Measurements from ENCODE around the gene SYVN1.
"Not testable (repeated sequence)": the region's sequence is repeated elsewhere in the genome, so short reads cannot be mapped to it uniquely, and the experiment has no call there.

Gene SYVN1

GRCh38 chr11:65150509-65151299 is 16.4 kb upstream of the SYVN1 start:
- Histone ChIP-seq H3K4me3 (ENCODE audit: low read length) (no peak overlapping the region), H3K4me1 (ENCODE audit: low read length) (peaks cover 29% of the 10 kb centered on the region), H2AFZ (ENCODE audit: low read depth, low read length) (peak overlapping the region; percentile 23; the same call in 1 of the 2 replicates), H4K20me1 (ENCODE audit: insufficient read depth, low read length) (no peaks in the 10 kb centered on the region), H3K9ac (ENCODE audit: low read length) (no peak overlapping the region), H3K27ac (ENCODE audit: low read length) (no peak overlapping the region), H3K4me2 (ENCODE audit: low read length) (peak overlapping the region; percentile 20; the same call in 1 of the 2 replicates), H3K9me3 (ENCODE audit: insufficient read depth, low read length) (no peaks in the 10 kb centered on the region), H3K36me3 (replicated peaks; ENCODE audit: low read depth, low read length) (no peaks in the 10 kb centered on the region), H3K27me3 (ENCODE audit: low read depth, low read length) (no peaks in the 10 kb centered on the region), H3K79me2 (ENCODE audit: low read length) (no peaks in the 10 kb centered on the region)
- no peak for TF ChIP-seq EZH2phosphoT487 (IDR thresholded peaks at IDR 0.05; ENCODE audit: low read depth)
- TF ChIP-seq CTCF (IDR thresholded peaks at IDR 0.05; ENCODE audit: low read depth, low read length) = no peak

- not testable (repeated sequence) for H3K27me3 ChIP-seq (ENCODE audit: low read depth, low read length); H2AFZ ChIP-seq (ENCODE audit: low read depth, low read length); H3K36me3 ChIP-seq (replicated peaks; ENCODE audit: low read depth, low read length); H3K4me3 ChIP-seq (ENCODE audit: low read length); H3K9ac ChIP-seq (ENCODE audit: low read length); H3K4me2 ChIP-seq (ENCODE audit: low read length); H4K20me1 ChIP-seq (ENCODE audit: insufficient read depth, low read length); H3K9me3 ChIP-seq (ENCODE audit: insufficient read depth, low read length); H3K27ac ChIP-seq (ENCODE audit: low read length); H3K79me2 ChIP-seq (ENCODE audit: low read length)
- H3K4me1 ChIP-seq (ENCODE audit: low read length) = peaks cover 29% of the 10 kb centered on the region
These were observed 15.8 kb upstream of the SYVN1 start for GRCh38 chr11:65150131-65150508.

GRCh38 chr11:65148657-65149056 is 14.3 kb upstream of the SYVN1 start:
- Histone ChIP-seq H3K79me2 (ENCODE audit: low read length) (no peaks in the 10 kb centered on the region), H3K27me3 (ENCODE audit: low read depth, low read length) (no peaks in the 10 kb centered on the region), H3K9me3 (ENCODE audit: insufficient read depth, low read length) (no peaks in the 10 kb centered on the region), H3K4me3 (ENCODE audit: low read length) (no peak overlapping the region), H3K9ac (ENCODE audit: low read length) (no peak overlapping the region), H3K36me3 (replicated peaks; ENCODE audit: low read depth, low read length) (no peaks in the 10 kb centered on the region), H3K4me2 (ENCODE audit: low read length) (no peak overlapping the region), H3K27ac (ENCODE audit: low read length) (no peak overlapping the region), H4K20me1 (ENCODE audit: insufficient read depth, low read length) (no peaks in the 10 kb centered on the region), H3K4me1 (ENCODE audit: low read length) (peaks cover 29% of the 10 kb centered on the region), H2AFZ (ENCODE audit: low read depth, low read length) (no peak overlapping the region)
- TF ChIP-seq EZH2phosphoT487 (IDR thresholded peaks at IDR 0.05; ENCODE audit: low read depth) (no peak), CTCF (IDR thresholded peaks at IDR 0.05; ENCODE audit: low read depth, low read length) (no peak)

- Histone ChIP-seq H3K4me1 (ENCODE audit: low read length) (peaks cover 27% of the 10 kb centered on the region), H3K9me3 (ENCODE audit: insufficient read depth, low read length) (no peaks in the 10 kb centered on the region), H3K27me3 (ENCODE audit: low read depth, low read length) (no peaks in the 10 kb centered on the region), H3K4me2 (ENCODE audit: low read length) (no peak overlapping the region), H3K36me3 (replicated peaks; ENCODE audit: low read depth, low read length) (no peaks in the 10 kb centered on the region), H3K9ac (ENCODE audit: low read length) (no peak overlapping the region), H3K79me2 (ENCODE audit: low read length) (no peaks in the 10 kb centered on the region), H3K27ac (ENCODE audit: low read length) (no peak overlapping the region), H2AFZ (ENCODE audit: low read depth, low read length) (no peak overlapping the region), H3K4me3 (ENCODE audit: low read length) (no peak overlapping the region), H4K20me1 (ENCODE audit: insufficient read depth, low read length) (no peaks in the 10 kb centered on the region)
- no peak for TF ChIP-seq CTCF (IDR thresholded peaks at IDR 0.05; ENCODE audit: low read depth, low read length)
- no peak for TF ChIP-seq EZH2phosphoT487 (IDR thresholded peaks at IDR 0.05; ENCODE audit: low read depth)
These were observed 13.2 kb upstream of the SYVN1 start for GRCh38 chr11:65147352-65148075.

Measured in OCI-LY3 (cell line).